GM12892 (cell line): ENCODE results near the gene OR5A2.

ENCODE experiments used
- POLR2A ChIP-seq: IDR thresholded peaks from 2 replicates; pipeline ENCODE4 v1.6.1; 2011; ENCODE audit warnings: low read depth, low read length, control low read depth
- TAF1 ChIP-seq: IDR thresholded peaks from 2 replicates; pipeline ENCODE4 v1.6.1; 2011; ENCODE audit warnings: low read depth, mild to moderate bottlenecking, control low read depth, low read length, borderline replicate concordance

DNA sequence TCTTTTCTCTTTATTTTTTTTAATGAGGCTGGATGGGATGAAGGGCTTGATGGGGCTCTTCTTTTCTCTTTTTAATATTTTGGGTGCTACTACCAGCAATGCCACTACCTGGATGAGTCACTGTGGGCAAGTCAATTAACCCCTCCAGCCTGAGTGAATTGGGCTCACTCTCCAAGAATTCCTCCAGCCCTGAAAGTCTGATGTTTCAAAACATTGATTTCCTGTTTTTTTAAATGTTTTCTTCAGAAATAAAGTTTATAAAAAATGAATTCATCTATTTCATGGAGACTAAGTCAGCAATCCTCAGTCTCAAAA lies 812 bp upstream of the OR5A2 start:
- no peak for TF ChIP-seq POLR2A
- no peak for TF ChIP-seq TAF1
